GM18526 (cell line): ENCODE measurements around the gene ZBTB21.

ENCODE experiments used
- POLR2A ChIP-seq: IDR thresholded peaks from 3 replicates; pipeline ENCODE4 v1.6.1; 2011; ENCODE audit not compliant: insufficient read length; ENCODE audit errors: extremely low read depth

Gene ZBTB21

GRCh38 chr21:42009831-42010506, at the start of gene ZBTB21:
Gene ZBTB21 (minus strand): TSS chr21:42010360. CDS start chr21:41994095, 16,265 bp downstream.
- peak; percentile 62 for TF ChIP-seq POLR2A

GRCh38 chr21:42059721-42060120, 49.6 kb upstream of the ZBTB21 start:
- no peak for TF ChIP-seq POLR2A

- TF ChIP-seq POLR2A = no peak
These were observed 49.0 kb upstream of the ZBTB21 start for GRCh38 chr21:42059141-42059540.

GRCh38 chr21:42058631-42059111, 48.5 kb upstream of the ZBTB21 start:
- no peak for TF ChIP-seq POLR2A

- no peak for TF ChIP-seq POLR2A
These were observed 47.8 kb upstream of the ZBTB21 start for GRCh38 chr21:42057851-42058437.

GRCh38 chr21:42056996-42057689, 47.0 kb upstream of the ZBTB21 start:
- TF ChIP-seq POLR2A = no peak

GRCh38 chr21:42056468-42056867, 46.3 kb upstream of the ZBTB21 start:
- TF ChIP-seq POLR2A = no peak

- TF ChIP-seq POLR2A = no peak
These were observed 45.3 kb upstream of the ZBTB21 start for GRCh38 chr21:42055425-42055824.

- TF ChIP-seq POLR2A = no peak
These were observed 41.6 kb upstream of the ZBTB21 start for GRCh38 chr21:42051788-42052187.

GRCh38 chr21:42049578-42050430, 39.6 kb upstream of the ZBTB21 start:
- TF ChIP-seq POLR2A = no peak

GRCh38 chr21:42048870-42049577, 38.9 kb upstream of the ZBTB21 start:
- no peak for TF ChIP-seq POLR2A

GRCh38 chr21:42047821-42048613, 37.9 kb upstream of the ZBTB21 start:
- no peak for TF ChIP-seq POLR2A

- no peak for TF ChIP-seq POLR2A
These were observed 34.8 kb upstream of the ZBTB21 start for GRCh38 chr21:42044871-42045495.

GRCh38 chr21:42043961-42044360, 33.8 kb upstream of the ZBTB21 start:
- no peak for TF ChIP-seq POLR2A
